NCI-H524 treated with DMSO at 0.1 percent for 48 hours (cell line): ENCODE measurements around the gene WNT5A.

Experiments used
- DNase-seq: peaks from one replicate; lab custom pipeline; 2025; lab: John Stamatoyannopoulos, UW

WNT5A gene

DNA sequence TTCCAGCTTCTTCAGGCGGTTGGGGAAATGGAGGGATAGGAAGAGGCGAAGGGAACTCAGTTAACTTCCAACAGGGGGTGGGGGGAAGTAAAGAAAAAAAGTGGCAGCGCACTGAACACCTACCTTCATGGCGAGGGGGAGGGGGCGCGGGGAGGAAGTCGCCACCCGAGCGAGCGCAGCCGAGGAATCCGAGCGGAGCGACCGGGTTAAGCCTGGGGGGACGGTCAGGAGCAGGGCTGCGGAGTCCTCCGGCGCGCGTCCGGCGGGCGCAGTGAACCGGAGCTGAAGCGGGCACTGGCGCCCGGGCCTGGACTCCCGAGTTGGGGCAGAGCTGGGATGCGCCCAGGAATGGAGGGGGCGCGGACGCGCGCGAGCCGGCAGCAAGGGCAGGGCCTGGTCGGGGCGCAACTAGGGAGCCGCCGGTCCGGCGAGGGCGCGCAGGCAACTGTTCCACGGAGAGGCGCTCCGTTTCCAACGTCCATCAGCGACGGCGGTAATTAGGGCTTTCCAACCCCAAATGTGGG lies at the start of gene WNT5A:
Gene WNT5A (minus strand): TSS at position 450 of the 524 bp plus-strand sequence. CDS start 321 bp downstream, at position 129.
- DNase-seq: no peak

DNA sequence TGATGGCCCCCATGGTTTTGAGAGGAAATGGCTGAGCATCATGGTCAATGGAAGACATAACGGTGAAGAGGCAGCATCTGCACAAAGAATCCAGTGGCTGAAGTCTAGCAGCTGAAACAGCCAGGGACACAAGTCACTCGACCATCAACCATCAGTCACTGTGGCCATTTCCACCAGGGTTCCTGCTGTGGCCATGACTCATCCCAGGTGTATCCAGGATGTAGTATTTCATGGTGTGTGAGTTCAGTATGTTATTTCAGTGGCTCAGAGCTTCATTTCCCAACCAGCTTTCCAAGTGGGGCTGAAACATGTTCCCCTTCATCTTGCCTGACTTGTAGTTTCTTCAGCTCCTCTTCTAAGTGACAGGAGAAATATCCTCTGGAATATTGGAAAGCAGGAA lies 47.8 kb upstream of the WNT5A start:
- DNase-seq: no peak

DNA sequence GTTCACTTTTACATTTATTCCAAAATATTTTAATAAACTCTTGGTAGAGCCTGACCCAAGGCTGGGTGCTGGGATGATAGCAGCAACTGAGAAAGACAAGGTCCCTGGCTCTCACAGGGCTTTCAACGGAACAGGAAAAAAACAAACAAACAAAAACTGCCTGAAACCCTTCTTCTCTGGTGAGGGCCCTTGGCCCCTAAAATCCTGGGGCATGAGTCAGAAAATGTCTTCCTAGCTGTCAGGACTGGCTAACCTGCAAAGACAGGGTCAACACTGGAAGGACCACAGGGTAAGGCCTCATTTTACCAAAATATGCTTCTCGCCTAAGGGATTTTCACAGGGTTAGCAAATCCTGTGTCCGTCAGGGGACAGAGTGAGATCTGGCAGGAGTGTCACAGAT lies 45.7 kb upstream of the WNT5A start:
- no peak for DNase-seq

DNA sequence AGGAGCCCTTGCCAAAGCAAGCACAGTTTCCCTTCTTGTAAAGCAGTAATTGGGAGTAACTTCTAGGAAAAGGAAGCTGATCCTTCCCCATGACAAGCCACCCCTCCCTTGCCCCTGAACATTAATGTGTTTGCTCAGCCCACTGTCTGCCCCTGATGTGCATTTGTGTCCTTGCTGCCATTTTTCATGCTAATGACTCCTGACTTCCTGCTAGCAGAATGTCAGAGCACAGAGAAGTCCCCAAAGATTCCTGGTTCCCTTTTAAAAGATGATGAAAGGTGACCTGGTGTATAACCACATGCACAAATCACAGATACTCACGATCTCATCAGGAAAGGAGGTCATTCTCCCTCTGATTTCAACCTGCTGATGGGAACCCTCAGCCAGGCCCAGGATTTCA lies 44.2 kb upstream of the WNT5A start:
- DNase-seq: no peak

DNA sequence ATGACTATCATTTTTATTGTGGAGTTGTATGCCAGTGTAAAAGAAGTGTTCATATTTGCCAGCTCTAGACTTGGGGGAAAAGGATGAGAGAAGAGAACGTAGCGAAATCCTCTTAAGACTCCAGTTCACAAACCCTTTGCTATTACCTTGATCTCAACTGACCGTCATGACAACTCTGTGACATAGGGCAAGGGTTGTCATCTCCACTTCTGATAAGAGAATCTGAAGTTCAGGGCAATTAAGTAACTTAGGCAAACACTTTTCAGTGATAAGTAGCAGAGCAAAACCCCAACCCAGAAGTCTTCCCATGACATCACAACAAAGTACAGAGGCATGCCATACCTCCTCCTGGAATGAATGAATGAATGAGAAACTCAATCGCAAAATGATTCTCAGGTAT lies 40.3 kb upstream of the WNT5A start:
- no peak for DNase-seq

DNA sequence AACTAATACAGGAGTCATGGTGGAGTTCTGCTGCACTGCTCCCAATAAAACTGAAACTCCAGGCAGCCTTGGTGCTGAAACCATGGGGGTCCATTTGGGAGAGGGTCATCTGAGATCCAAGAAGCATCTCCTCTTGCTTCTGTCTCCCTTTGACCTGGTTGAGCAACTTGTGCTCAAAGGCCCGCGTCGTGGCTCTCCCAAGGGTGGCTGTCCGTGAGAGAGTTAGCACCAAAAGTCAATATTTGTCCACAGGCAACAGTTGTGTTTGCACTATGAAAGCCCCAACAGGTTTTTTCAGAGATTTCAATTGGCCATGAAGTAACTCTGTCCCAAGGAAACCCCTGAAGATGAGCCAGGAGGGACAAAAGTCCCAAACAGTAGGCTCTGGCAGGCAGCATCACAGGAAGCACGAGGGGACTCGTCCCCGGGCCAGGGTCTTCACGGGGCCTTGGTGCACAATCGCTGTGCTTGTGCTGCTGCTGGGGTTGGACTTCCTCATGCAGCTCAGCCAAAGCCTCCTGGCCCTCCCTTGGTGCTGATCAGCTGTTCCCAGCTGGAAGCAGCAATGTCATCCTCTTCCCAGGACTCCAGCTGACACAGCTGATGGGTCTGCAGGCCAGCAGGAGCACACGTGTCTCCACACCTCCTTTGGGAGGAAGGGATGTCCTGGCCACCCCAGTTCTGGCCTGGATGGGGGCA lies 39.4 kb upstream of the WNT5A start:
- no peak for DNase-seq

DNA sequence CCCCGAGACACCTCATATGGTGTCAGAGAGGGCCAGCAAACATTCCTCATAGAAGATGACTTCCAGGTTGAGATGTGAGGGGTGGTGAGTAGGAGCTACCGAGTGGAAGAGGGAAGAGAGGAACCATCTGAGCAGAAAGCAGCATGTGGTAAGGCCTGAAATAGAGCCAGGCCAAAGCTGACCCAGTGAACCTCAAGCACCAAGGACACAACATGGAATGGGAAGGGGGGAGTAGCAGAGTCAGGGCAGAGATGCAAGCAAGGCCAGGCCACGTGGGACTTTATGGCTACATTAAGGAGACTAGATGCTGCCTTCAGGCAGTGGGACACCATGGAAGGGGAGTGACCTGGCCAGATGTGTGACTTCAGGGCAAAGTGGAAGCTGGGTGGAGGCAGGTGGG lies 38.3 kb upstream of the WNT5A start:
- DNase-seq: no peak

DNA sequence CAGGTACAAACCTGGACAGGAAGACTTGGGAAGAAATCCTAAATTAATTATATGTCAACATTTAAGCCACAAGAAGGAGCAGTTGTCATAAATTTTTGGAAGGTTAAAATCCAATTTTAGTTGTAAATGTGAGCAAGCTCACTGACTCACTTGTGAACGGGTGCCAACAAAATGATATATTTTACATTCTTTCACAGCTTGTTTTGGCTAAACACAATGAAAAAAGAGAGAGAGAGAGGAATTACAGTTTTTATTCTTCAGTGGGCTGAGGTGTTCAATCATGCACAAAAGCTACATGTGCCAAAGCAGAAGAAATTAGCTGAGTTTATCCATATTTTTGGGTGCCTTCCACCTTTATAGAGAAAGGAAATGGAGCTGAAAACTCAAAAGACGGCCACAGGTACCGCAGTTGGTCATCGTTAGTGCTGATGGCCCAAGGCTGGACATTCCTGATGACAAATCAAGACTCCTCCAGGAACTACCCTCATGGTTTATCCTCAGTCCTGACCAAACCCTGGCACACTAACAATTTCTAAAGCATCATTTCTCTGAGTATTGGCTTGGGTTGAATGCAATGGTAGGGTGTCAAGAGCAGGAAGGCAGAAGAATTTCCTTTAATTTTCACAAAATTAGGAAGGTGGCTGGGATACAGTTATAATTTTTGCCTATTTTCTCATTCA lies 37.6 kb upstream of the WNT5A start:
- DNase-seq: no peak

DNA sequence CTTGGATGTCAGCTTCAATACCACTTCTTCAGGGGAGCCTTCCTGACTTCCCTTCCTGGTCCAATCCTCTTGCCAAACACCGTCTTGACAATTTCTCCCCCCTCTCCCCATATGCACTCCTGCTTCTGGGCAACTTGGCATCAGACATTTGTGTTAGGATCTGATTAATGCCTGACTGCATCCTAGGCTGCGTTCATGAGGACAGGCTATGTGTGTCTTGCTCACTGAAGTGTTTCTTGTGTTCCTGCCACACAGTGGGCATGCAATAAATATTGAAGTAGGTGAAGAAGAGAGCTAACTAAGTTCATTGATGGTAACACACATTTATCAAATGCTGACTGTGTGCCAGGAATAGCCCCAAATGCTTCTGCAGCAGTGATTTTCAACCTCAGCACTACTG lies 36.4 kb upstream of the WNT5A start:
- DNase-seq: no peak

DNA sequence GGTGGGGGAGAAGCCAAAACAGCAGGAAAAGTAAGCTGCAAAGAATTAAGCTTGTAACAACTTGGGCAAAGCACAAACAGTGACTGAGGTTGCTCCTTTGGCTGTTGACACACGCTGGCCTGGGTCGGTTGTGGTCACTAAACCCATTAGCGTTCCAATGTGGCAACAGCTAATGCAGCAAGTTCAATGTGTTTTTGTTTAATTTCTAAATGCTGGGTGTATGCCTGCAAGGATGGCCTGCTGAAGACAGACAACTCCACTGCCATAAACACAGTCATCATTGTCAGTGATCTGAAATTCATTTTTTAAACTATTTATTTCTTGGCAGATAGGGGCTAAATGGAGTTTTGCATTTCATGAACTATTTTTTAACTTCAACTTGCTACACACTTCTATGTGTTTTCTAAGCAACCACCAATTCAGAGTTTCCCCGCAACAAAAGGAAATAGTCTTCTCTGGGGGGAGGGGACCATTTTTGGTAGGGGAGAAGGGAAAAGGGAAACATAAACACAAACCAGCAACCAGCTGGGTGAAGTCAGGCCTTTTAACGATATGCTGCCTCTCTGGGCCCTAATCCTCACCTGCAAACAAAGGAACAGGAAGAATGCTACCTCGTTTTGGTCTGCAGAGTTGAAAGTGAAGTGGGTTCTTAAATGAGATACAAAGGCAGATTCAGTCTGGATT lies 34.8 kb upstream of the WNT5A start:
- DNase-seq: no peak

DNA sequence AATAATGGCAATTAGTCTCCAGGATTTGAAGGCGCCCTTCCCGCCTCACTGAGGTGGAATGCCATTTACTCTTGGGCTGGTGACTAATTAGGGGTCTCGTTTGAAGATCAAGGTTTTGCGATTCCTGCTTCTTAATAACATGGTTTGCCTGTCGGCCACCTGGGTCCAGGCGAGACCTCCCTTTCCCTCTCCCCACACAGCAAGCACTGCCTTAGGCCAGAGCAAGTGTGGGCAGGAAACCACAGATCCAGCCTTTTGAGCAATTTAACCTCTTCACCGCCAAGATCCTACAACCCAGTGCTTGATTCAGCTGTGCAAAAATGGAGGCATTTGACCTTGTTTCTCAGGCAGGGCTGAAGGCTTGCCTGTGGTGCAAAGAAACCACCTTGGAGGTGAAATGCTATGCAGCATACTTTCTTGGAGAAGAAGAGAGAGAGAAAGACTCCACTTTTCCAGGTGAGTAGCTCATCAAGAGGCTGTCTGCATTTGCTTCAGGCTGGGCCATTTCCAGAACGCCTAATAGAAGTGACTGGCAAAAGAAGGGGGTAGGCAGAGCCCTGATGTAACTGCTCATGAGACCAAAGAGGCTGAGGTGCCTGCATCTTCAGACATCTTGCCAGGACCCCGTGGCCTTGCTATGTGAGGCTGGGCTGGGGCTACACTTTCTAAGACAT lies 34.1 kb upstream of the WNT5A start:
- DNase-seq: no peak

DNA sequence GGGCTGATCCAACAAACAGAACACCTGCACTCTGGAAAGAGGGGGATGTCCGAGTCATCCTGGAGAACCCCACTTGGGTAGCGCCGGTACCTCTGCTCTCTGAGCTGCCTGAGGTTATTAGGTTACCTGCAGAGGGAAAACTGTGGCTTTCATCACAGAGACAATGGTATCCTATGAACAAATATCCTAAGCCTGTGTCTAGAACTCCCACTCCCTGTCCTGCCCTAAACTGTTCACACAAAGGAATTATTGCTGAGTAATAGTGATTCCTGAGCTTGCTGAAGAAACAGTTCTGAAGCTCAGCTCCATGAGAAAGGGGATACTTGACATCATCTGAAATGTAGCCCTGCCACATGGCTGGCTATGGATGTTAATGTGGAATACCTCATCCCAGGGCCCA lies 31.9 kb upstream of the WNT5A start:
- DNase-seq: no peak

DNA sequence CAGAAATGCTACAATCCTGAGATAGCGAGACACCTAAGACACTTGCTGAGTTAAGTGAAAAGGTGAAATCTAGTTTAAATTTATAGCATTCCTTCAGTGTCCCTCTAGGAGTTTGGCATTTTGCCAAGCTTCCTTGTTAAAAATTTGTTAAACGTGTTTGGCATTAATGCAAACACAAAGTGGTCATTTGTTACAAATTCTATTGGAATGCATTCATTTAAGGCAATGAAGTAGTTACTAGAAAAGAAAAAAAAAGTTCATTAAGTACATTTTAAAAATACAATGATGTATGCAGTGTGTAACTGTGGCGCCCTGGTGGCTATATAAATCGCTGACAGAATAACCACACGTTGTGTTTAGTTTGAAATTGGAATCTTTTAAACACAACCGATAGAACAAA lies 31.3 kb upstream of the WNT5A start:
- DNase-seq: no peak

DNA sequence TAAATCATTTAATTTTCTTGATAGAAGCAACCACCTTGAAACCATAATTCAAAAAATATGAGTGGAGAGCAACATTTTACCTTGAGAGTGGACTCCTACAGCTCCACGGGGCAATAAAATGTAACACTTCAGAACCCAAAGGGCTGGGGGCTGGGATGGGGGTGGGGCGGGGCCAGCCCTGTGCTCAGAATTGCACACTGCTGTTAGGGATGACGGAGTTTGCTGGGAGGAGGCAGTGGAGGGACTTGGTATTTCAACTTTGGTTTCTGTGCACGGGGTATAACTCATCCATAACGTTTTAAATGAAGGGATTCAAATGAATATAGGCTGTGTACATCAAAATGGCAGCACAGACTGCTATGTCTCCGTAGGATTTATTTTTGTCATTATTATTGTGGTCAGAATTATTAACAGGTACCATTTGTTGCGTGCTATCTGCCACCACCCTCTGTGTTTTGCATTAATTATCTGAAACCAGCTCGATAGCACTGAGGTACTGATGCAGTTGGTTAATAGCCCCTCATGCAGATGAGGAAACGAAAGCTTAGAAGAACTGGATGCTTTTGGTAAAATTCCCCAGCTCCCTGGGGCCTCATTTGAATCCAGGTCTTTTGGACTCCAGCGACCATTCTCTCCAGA lies 29.4 kb upstream of the WNT5A start:
- no peak for DNase-seq

DNA sequence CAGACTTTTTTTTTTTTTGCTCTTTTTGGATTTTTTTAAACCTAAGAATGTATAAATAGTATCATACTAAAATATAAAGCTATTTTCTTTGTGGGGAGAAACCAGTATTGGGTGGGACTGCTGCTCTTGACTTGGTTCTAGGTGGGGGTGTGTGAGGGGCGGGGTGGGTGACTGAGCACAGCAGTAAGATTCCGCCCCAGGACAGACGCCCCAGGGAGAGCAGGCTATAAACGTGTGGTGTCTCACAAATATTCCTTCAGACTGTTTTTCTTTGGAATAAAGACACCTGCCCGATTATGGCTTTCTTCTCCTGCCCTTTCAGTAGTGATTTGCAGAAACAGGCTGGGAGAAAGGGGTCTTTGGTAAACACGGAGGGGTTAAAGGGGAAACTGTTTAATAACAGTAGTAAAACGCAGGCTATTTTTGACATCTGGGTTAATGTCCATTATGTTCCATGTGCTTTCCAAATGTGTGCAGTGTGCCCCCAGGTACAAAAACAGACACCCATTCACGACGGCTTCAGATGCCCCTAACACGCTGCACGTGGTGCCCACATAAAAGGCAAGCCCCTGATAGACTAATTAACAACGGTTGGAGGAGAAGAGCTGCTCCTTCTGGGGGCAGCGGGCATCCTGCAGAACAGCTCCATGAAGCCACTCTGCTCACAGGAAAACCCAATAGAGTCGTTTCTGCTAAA lies 28.6 kb upstream of the WNT5A start:
- no peak for DNase-seq

DNA sequence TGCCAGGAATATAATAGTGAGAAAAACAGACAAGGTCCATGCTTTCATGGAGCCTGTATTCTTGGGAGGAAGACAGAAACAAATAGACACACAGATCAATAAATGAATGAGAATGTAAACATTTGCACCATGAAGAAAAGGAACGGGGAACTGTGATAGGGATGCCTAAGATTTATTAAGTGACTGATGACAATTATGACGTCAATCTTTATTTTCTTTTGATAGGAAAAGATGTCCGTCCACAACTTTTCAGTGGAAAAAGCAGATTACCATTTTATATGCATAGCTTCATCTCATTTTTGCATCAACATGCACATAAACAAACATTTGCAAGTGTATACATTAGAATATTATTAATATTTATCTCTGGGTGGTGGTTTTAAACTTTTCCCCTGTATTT lies 27.9 kb upstream of the WNT5A start:
- no peak for DNase-seq

DNA sequence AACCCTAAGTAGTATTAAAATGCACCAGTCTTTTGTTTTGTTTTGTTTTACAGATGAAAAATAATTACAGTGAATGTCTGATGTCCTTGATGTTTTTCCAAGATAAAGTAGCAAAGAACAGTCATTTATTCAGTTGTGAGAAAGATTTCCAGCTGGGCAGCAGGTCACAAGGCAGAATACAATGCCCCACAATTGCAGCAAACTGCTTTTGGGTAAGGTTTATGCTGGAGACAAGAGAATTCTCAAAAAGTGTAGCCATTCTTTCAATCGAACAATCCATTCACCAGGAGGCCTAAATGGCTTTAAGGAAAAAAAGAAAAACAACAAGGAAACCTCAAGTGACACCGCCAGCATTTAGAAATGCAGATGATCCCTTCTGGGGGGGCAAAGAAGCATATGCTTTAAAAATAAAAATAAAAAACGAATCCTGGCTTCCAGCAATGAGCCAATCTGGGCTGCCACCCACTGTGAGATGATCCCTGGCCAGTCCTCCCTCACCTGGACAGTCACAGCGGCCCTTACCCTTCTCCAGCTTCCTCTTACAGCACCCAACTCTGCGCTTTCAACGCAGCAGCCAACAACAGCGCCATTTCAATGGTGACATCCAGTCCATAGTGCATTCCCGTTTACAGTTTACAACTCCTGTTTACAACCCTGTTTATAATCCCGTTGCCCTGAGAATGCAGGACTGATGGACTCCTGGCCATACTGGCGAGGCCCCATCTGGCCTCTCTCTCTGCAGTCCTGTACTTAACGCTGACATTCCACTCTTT lies 25.7 kb upstream of the WNT5A start:
- no peak for DNase-seq

DNA sequence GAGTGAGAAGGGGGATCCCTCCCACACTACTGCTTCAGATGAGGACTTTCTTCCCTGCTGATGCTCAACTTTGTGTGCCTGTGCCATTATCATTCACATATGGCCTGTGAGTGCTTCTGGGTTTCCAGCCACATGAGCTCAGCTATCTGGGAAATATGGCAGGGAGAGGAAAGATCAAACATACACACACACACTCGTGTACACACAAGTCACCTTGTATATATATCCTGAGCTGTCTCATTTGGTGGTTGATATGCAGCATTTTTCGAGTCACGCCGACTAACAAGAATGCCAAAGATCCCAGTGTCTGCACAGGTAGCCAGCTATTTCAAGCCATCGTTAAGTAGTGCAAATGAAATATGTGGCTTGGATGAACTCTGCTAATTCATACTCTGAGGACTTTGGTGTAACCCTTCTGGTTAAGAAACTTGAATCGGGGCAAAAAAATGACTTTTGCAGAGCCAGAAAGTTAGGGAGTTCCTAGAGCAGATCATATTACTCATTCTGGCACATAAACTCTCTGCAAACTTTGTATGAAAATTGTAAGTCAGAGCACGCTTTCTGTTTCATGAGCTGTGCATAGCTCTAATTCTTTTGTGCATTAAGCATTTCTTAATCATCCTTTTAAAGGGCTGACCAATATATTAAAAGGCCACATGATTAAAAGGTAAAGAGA lies 24.9 kb upstream of the WNT5A start:
- no peak for DNase-seq

DNA sequence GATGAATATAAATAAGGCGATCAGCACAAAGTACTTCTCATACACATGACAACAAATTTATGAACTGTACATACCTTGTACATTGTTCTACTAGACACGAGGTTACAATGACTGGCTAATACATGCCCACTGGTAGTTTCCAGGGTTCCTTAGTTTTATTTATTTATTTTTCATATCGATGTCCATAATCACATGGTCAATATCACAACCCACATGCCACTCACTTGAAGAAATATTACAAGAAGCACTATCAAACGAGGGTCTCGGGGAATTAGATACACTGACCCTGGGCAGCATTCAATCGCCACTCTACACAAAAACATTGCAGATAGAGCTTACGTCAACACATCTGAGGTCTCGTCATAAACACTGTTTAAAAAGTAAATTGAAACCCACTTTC lies 21.2 kb upstream of the WNT5A start:
- no peak for DNase-seq

DNA sequence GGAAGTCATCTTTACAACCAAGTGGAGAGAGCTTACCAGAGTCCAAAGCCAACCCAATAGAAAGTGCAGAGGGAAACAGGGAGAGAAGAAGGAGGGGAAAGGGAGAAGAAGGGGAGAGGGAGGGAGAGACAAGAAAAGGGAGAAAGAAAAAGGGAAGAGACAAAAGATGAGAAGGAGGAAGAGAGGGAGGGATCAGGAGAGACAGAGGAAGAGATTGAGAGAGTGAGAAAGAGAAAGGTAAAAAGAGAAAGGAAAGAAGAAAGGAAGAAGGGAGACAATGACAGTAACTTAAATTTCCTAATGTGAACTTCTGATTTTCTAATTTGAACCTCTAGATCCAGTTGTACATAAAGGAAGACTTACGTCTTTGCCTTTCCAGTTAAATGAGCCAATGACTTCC lies 20.7 kb upstream of the WNT5A start:
- DNase-seq: no peak
